ENCODE measurements around the gene CUTC. TPM values are rescaled to one million over a fixed set of nuclear protein-coding genes. Genes with fewer than 3 reads are reported as not detected.

Gene CUTC
- total RNA-seq, 1 experiment from 2014 or later: 21.6 TPM

DNA sequence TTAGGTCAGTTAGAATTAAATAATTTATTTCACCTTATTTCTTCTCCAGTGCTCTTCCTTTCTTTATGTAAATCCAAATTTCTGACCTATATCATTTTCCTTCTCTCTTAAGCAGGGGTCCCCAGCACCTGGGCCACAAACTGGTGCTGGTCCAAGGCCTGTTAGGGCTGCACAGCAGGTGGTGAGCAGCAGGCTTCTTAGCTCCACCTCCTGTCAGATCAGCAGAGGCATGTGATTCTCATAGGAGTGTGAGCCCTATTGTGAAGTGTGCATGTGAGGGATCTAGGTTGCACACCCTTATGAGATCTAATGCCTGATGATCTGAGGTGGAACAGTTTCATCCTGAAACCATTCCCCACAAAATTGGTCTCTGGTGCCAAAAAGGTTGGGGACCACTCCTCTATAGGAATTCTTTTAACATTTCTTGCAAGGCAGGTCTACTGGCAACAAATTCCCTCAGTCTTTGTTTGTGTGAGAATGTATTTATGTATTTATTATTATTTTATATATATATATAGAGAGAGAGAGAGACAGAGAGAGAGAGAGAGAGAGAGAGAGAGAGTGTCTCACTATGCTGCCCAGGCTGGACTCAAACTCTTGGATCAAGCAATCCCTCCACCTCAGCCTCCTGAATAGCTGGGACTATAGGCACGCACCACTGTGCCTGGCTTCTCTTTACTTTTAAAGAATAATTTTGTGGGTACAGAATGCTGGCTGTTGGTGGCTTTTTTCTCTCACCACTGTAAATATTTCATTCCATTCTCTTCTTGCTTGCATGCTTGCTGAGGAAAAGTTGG is 46.1 kb downstream of the CUTC start:
- Histone ChIP-seq H3K4ac (ENCODE audit: low read depth, low read length) (no peak overlapping the region), H4K20me1 (ENCODE audit: control insufficient read depth, insufficient read depth, insufficient read length) (no peaks in the 10 kb centered on the region), H3K23ac (ENCODE audit: insufficient read length, low read depth, low read length) (no peak overlapping the region), H3K14ac (ENCODE audit: insufficient read depth, low read length) (no peak overlapping the region), H2AFZ (ENCODE audit: low read length) (no peak overlapping the region), H3K18ac (ENCODE audit: insufficient read length, low read depth, low read length) (no peak overlapping the region), H3K23me2 (ENCODE audit: insufficient read length, low read depth, low read length, poor library complexity, severe bottlenecking) (no peaks in the 10 kb centered on the region), H4K8ac (replicated peaks; ENCODE audit: insufficient read length, low read depth, low read length) (no peak overlapping the region), H3T11ph (ENCODE audit: low read length) (no peak overlapping the region), H2BK20ac (ENCODE audit: low read depth, low read length, poor library complexity, severe bottlenecking) (no peak overlapping the region), H3K79me1 (ENCODE audit: insufficient read depth, low read depth, low read length, poor library complexity, severe bottlenecking) (no peaks in the 10 kb centered on the region), H4K5ac (ENCODE audit: insufficient read length, low read depth, low read length) (no peak overlapping the region), H2BK12ac (ENCODE audit: insufficient read length, low read depth, low read length) (no peak overlapping the region), H4K91ac (ENCODE audit: insufficient read length, low read depth, low read length) (no peak overlapping the region), H3K56ac (ENCODE audit: insufficient read length, low read depth, low read length) (no peak overlapping the region), H2BK15ac (ENCODE audit: low read depth, low read length) (no peak overlapping the region), H3K9me3 (ENCODE audit: control insufficient read depth, low read depth, low read length) (no peaks in the 10 kb centered on the region), H2AK5ac (ENCODE audit: insufficient read length, low read length) (no peak overlapping the region), H3K27me3 (ENCODE audit: insufficient read depth, low read length) (no peaks in the 10 kb centered on the region), H3K9ac (ENCODE audit: extremely low read depth, insufficient read length, low read length) (no peak overlapping the region), H3K4me2 (ENCODE audit: insufficient read depth, insufficient read length, low read length) (no peak overlapping the region), H3K79me2 (ENCODE audit: insufficient read depth, low read length) (no peaks in the 10 kb centered on the region), H2BK5ac (ENCODE audit: insufficient read length, low read length) (no peak overlapping the region), H3K27ac (ENCODE audit: insufficient read length, low read depth, low read length) (no peak overlapping the region), H2BK120ac (ENCODE audit: low read depth, low read length, poor library complexity, severe bottlenecking) (no peak overlapping the region), H3K4me1 (ENCODE audit: insufficient read depth, low read length) (0 out of 2 replicates have a peak, but pooled peaks cover 3% of the 10 kb centered on the region)
- H3K4me3 Mint-ChIP-seq: no peak overlapping the region
- H3K27ac Mint-ChIP-seq: no peak overlapping the region; a peak in 1 of 7 replicates
- no peaks in the 10 kb centered on the region for H3K27me3 Mint-ChIP-seq (ENCODE audit: low read depth)
- H3K9me3 Mint-ChIP-seq: no peaks in the 10 kb centered on the region; a peak in 1 of 5 replicates
- H3K36me3 Mint-ChIP-seq (ENCODE audit: insufficient read depth in 1 of 3, low read depth in 3 of 3): no peaks in the 10 kb centered on the region
- TF ChIP-seq, protein P1, sequence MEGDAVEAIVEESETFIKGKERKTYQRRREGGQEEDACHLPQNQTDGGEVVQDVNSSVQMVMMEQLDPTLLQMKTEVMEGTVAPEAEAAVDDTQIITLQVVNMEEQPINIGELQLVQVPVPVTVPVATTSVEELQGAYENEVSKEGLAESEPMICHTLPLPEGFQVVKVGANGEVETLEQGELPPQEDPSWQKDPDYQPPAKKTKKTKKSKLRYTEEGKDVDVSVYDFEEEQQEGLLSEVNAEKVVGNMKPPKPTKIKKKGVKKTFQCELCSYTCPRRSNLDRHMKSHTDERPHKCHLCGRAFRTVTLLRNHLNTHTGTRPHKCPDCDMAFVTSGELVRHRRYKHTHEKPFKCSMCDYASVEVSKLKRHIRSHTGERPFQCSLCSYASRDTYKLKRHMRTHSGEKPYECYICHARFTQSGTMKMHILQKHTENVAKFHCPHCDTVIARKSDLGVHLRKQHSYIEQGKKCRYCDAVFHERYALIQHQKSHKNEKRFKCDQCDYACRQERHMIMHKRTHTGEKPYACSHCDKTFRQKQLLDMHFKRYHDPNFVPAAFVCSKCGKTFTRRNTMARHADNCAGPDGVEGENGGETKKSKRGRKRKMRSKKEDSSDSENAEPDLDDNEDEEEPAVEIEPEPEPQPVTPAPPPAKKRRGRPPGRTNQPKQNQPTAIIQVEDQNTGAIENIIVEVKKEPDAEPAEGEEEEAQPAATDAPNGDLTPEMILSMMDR (conservative IDR thresholded peaks at IDR 0.05): no peak
- no CpG with 5 or more reads among the region's 1 CpG for WGBS (ENCODE audit: extremely low coverage, insufficient read length, low lambda C conversion rate)
- DNase-seq: peak; percentile 36
- peaks cover 12 to 14% of the 10 kb centered on the region in 2 experiments for H3K4me1 Mint-ChIP-seq

All from H9 (cell line).